H1 (cell line): ENCODE measurements around the gene NAA40. TPM values are rescaled to one million over a fixed set of nuclear protein-coding genes. Genes with fewer than 3 reads are reported as not detected.

Source experiments
- CTCF ChIA-PET: fragments of 300-600 bp; sonication (Branson Sonifier 250); formaldehyde crosslinking; loops from one replicate; lab custom pipeline; 2021; ENCODE audit not compliant: partially characterized antibody; lab: Charles Lee
- POLR2A ChIA-PET: fragments of 300-600 bp; sonication (Branson Sonifier 250); formaldehyde crosslinking; loops from one replicate; lab custom pipeline; 2021; ENCODE audit warnings: inconsistent platforms; ENCODE audit not compliant: partially characterized antibody; lab: Charles Lee
- DNase-seq, 2 experiments: peaks; one replicate each; pipeline versions ENCODE4 v3.0.0 to v3.0.0-alpha.2; 2010 to 2022; ENCODE audit warnings: low spot score in 2 of 2, low read depth in 1 of 2, mixed read lengths in 1 of 2
- FAIRE-seq: peaks from 2 replicates; lab custom pipeline; 2011; peaks lifted over from hg19 to GRCh38; lab: Jason Lieb, UNC
- H2AFZ ChIP-seq: 2 replicates; pipeline ENCODE4 v1.8.1; 2012; ENCODE audit warnings: low read length, inconsistent platforms
- H2AK5ac ChIP-seq: 2 replicates; pipeline ENCODE4 v1.6.1; 2013; ENCODE audit warnings: low read depth, low read length
- H2BK120ac ChIP-seq: replicated peaks from 2 replicates; pipeline ENCODE3; 2013; ENCODE audit warnings: low read depth, low read length, inconsistent platforms
- H2BK12ac ChIP-seq: 2 replicates; pipeline ENCODE4 v1.6.1; 2013; ENCODE audit warnings: low read depth, low read length
- H2BK15ac ChIP-seq: 2 replicates; pipeline ENCODE4 v1.6.1; 2013; ENCODE audit warnings: low read length
- H2BK20ac ChIP-seq: 2 replicates; pipeline ENCODE4 v1.6.1; 2013; ENCODE audit warnings: low read length
- H2BK5ac ChIP-seq: 2 replicates; pipeline ENCODE4 v1.6.1; 2013; ENCODE audit warnings: low read depth, low read length
- H3K14ac ChIP-seq: 2 replicates; pipeline ENCODE4 v1.6.1; 2013; ENCODE audit warnings: inconsistent platforms; ENCODE audit not compliant: insufficient read length
- H3K18ac ChIP-seq: 2 replicates; pipeline ENCODE4 v1.6.1; 2013; ENCODE audit warnings: low read length; ENCODE audit errors: extremely low read depth
- H3K23ac ChIP-seq: 2 replicates; pipeline ENCODE4 v1.6.1; 2013; ENCODE audit warnings: inconsistent platforms; ENCODE audit not compliant: insufficient read length
- H3K23me2 ChIP-seq: 2 replicates; pipeline ENCODE4 v1.6.1; 2013; ENCODE audit warnings: low read depth, low read length
- H3K27ac ChIP-seq: 2 replicates; pipeline ENCODE4 v1.6.1; 2011; ENCODE audit warnings: low read depth, low read length, inconsistent platforms
- H3K27me3 ChIP-seq, 4 experiments: replicated peaks in 1 of 4; 1 replicate in 1 of 4; 2 replicates in 3 of 4; pipeline versions ENCODE4 v1.6.1 to v1.8.1; 2011 to 2013; ENCODE audit warnings: low read length in 3 of 4, mild to moderate bottlenecking in 3 of 4, inconsistent platforms in 2 of 4, mixed read lengths in 2 of 4, moderate library complexity in 1 of 4; ENCODE audit not compliant: control insufficient read depth in 3 of 4, insufficient read depth in 3 of 4; ENCODE audit errors: extremely low read depth in 1 of 4
- H3K36me3 ChIP-seq, 4 experiments: 2 replicates each; pipeline versions ENCODE4 v1.6.1 to v1.8.1; 2011 to 2013; ENCODE audit warnings: mild to moderate bottlenecking in 4 of 4, low read length in 3 of 4, moderate library complexity in 2 of 4, control low read depth in 1 of 4, inconsistent platforms in 1 of 4; ENCODE audit not compliant: insufficient read depth in 4 of 4, control insufficient read depth in 2 of 4
- H3K4ac ChIP-seq: replicated peaks from 2 replicates; pipeline ENCODE3; 2013; ENCODE audit warnings: low read length, low read depth, mixed read lengths, inconsistent platforms; ENCODE audit not compliant: insufficient read length
- H3K4me1 ChIP-seq, 4 experiments: replicated peaks in 1 of 4; 1 replicate in 1 of 4; 2 replicates in 3 of 4; pipeline versions ENCODE4 v1.6.1 to v1.8.1; 2011 to 2013; ENCODE audit warnings: low read length in 3 of 4, inconsistent platforms in 2 of 4, mixed read lengths in 1 of 4; ENCODE audit not compliant: insufficient read depth in 4 of 4, control insufficient read depth in 3 of 4
- H3K4me2 ChIP-seq, 2 experiments: 2 replicates each; pipeline versions ENCODE4 v1.6.1 to v1.8.1; 2011 to 2013; ENCODE audit warnings: low read depth in 2 of 2, low read length in 2 of 2, control low read depth in 1 of 2, inconsistent platforms in 1 of 2, mild to moderate bottlenecking in 1 of 2; ENCODE audit not compliant: insufficient read depth in 1 of 2
- H3K4me3 ChIP-seq, 4 experiments: fragments of 200-600, 300-600 bp in 1 of 4; sonication (generic), shearing (Covaris generic), sonication (Bioruptor Twin) in 1 of 4; 2 replicates each; pipeline versions ENCODE4 v1.5.1 to v1.8.1; 2011 to 2016; ENCODE audit warnings: low read length in 4 of 4, low read depth in 3 of 4, control low read depth in 2 of 4, inconsistent platforms in 2 of 4, mild to moderate bottlenecking in 2 of 4, mixed read lengths in 1 of 4, moderate library complexity in 1 of 4; ENCODE audit not compliant: insufficient read depth in 2 of 4; ENCODE audit errors: extremely low read depth in 1 of 4
- H3K56ac ChIP-seq: replicated peaks from 2 replicates; pipeline ENCODE3; 2013; ENCODE audit warnings: low read depth, mild to moderate bottlenecking, mixed read lengths, low read length, inconsistent platforms; ENCODE audit not compliant: insufficient read length
- H3K79me1 ChIP-seq: 2 replicates; pipeline ENCODE4 v1.6.1; 2013; ENCODE audit warnings: low read depth, low read length, control low read depth
- H3K79me2 ChIP-seq, 2 experiments: 2 replicates each; pipeline versions ENCODE4 v1.6.1 to v1.8.1; 2012 to 2013; ENCODE audit warnings: low read length in 2 of 2, mild to moderate bottlenecking in 2 of 2, inconsistent platforms in 1 of 2; ENCODE audit not compliant: insufficient read depth in 2 of 2, control insufficient read depth in 1 of 2
- H3K9ac ChIP-seq, 4 experiments: replicated peaks in 1 of 4; 1 replicate in 1 of 4; 2 replicates in 3 of 4; pipeline versions ENCODE4 v1.6.1 to v1.8.1; 2011 to 2013; ENCODE audit warnings: low read depth in 3 of 4, low read length in 3 of 4, control low read depth in 2 of 4, mild to moderate bottlenecking in 2 of 4, moderate library complexity in 2 of 4, inconsistent platforms in 1 of 4; ENCODE audit errors: extremely low read depth in 1 of 4
- H3K9me3 ChIP-seq, 2 experiments: 2 replicates each; pipeline versions ENCODE4 v1.6.1 to v1.8.1; 2012 to 2013; ENCODE audit warnings: mild to moderate bottlenecking in 2 of 2, moderate library complexity in 2 of 2, control low read depth in 1 of 2, inconsistent platforms in 1 of 2, low read depth in 1 of 2, low read length in 1 of 2, mixed read lengths in 1 of 2; ENCODE audit not compliant: insufficient read depth in 2 of 2
- H4K20me1 ChIP-seq, 2 experiments: replicated peaks in 1 of 2; 2 replicates each; pipeline versions ENCODE3 to v1.8.1; 2011 to 2013; ENCODE audit warnings: inconsistent platforms in 2 of 2, low read length in 2 of 2, mild to moderate bottlenecking in 1 of 2; ENCODE audit not compliant: insufficient read depth in 2 of 2, control insufficient read depth in 1 of 2
- H4K5ac ChIP-seq: 2 replicates; pipeline ENCODE4 v1.6.1; 2013; ENCODE audit warnings: low read length, low read depth, mixed read lengths, inconsistent platforms; ENCODE audit not compliant: insufficient read length
- H4K8ac ChIP-seq: 2 replicates; pipeline ENCODE4 v1.8.0; 2013; ENCODE audit warnings: mild to moderate bottlenecking, moderate library complexity, low read length, inconsistent platforms; ENCODE audit not compliant: insufficient read depth; ENCODE audit errors: extremely low read depth
- H4K91ac ChIP-seq: replicated peaks from 2 replicates; pipeline ENCODE3; 2013; ENCODE audit warnings: low read length, mixed read lengths, inconsistent platforms; ENCODE audit not compliant: insufficient read length
- SRF ChIP-seq: IDR thresholded peaks from 2 replicates; pipeline ENCODE4 v1.6.1; 2011; ENCODE audit warnings: mild to moderate bottlenecking, low read depth, low read length, moderate library complexity
- WGBS, 2 experiments: shearing (Covaris generic) in 1 of 2; methylation state at CpG; one replicate each; pipeline versions ENCODE4 v1.1.6 to v1.1.7; 2013 to 2015; ENCODE audit warnings: low lambda C conversion rate in 2 of 2, mixed read lengths in 2 of 2, inconsistent platforms in 1 of 2, low coverage in 1 of 2, missing lambda C conversion rate in 1 of 2; ENCODE audit not compliant: insufficient replicate concordance in 2 of 2, insufficient coverage in 1 of 2, insufficient read length in 1 of 2; ENCODE audit errors: extremely low coverage in 1 of 2, missing lambda C conversion rate in 1 of 2; 5-methylcytosine and 5-hydroxymethylcytosine counted together
- polyA plus RNA-seq, 7 experiments: library from polyadenylated mRNA; depleted of rRNA in 3 of 7; stranded (reverse) in 5 of 7; unstranded in 2 of 7; fragments of >200 nt in 5 of 7; fragments of 200-250 nt in 2 of 7; gene quantifications; 1 replicate in 5 of 7; 2 replicates in 1 of 7; 4 replicates in 1 of 7; pipeline versions ENCODE4 v1.2.1 to v1.2.3, GENCODE V29; 2011 to 2013; ENCODE audit warnings: missing spikeins in 2 of 7, mixed read lengths in 2 of 7
- total RNA-seq: library from RNA; stranded (reverse); fragmentation: NEBNext Ultra II Directional; extraction: Animal tissue kit (Norgen Biotek cat#: 25700); gene quantifications from 2 replicates; pipeline ENCODE4 v1.2.1, GENCODE V29; 2021

NAA40 gene
- total and polyA plus RNA-seq, 2 of the 8 experiments (the other 6 are each of a cell fraction or from before 2014, with no cell fraction given) = 20.0 to 31.1 TPM

- H4K20me1 ChIP-seq = no peaks in the 10 kb centered on the region
- H3K4me2 ChIP-seq = no peak overlapping the region
- H2BK20ac ChIP-seq = no peak overlapping the region
- DNase-seq (no peak), FAIRE-seq (no peak)
- no peak overlapping the region for H2BK12ac ChIP-seq
- no peaks in the 10 kb centered on the region for H3K36me3 ChIP-seq
- H3K27ac ChIP-seq = no peak overlapping the region
- no peak overlapping the region for H3K4me3 ChIP-seq
- no peak overlapping the region for H4K8ac ChIP-seq
- no peak overlapping the region for H3K56ac ChIP-seq
- H2BK15ac ChIP-seq = no peak overlapping the region
- no peak overlapping the region for H4K91ac ChIP-seq
- H2AFZ ChIP-seq = no peak overlapping the region
- no peak overlapping the region for H3K9ac ChIP-seq
- no peak overlapping the region for H2AK5ac ChIP-seq
- no peak overlapping the region for H4K5ac ChIP-seq
- 92% methylated on average over 1 of the region's 1 CpG; no CpG with 5 or more reads in 1 of the 2 experiments for WGBS, 2 experiments
- CTCF ChIA-PET = interaction anchor here (0.6 to 2.0 kb wide), 11 partner anchors 10 to 129 kb away, joined by 3 to 7 read pairs (median 5); no protein-coding TSS in a partner anchor
- H2BK120ac ChIP-seq = no peak overlapping the region
- no peaks in the 10 kb centered on the region for H3K79me2 ChIP-seq
- no peak overlapping the region for H3K23ac ChIP-seq
- no peaks in the 10 kb centered on the region; a peak in 1 of 7 replicates for H3K4me1 ChIP-seq
- no peaks in the 10 kb centered on the region for H3K23me2 ChIP-seq
- no peaks in the 10 kb centered on the region for H3K9me3 ChIP-seq
- H3K18ac ChIP-seq = no peak overlapping the region
- no peak overlapping the region for H2BK5ac ChIP-seq
- no peak overlapping the region for H3K4ac ChIP-seq
- peaks cover 0 to 17% (median 2%) of the 10 kb centered on the region in 4 experiments; a peak in 4 of 7 replicates for H3K27me3 ChIP-seq
- no peak overlapping the region for H3K14ac ChIP-seq
- no peaks in the 10 kb centered on the region for H3K79me1 ChIP-seq
- POLR2A ChIA-PET = interaction anchor here (1.0 to 2.0 kb wide), 7 partner anchors 9 to 219 kb away, joined by 3 to 9 read pairs (median 3); partner anchors contain the start of genes OTUB1 and STIP1
- TF ChIP-seq SRF = no peak
These were observed 27.6 kb downstream of the NAA40 start for GRCh38 chr11:63966444-63966843.
